Neuronal stem cell (in vitro differentiated cells): ENCODE measurements around the gene SSRP1.

Experiments
- DNase-seq: peaks from one replicate; pipeline ENCODE4 v3.0.0-alpha.2; 2013; ENCODE audit warnings: low spot score
- H2AFZ ChIP-seq: one replicate; pipeline ENCODE4 v1.6.1; 2013; ENCODE audit warnings: mild to moderate bottlenecking, low read length, inconsistent platforms
- H2AK5ac ChIP-seq: 2 replicates; pipeline ENCODE4 v1.6.1; 2013; ENCODE audit warnings: low read depth, mild to moderate bottlenecking, inconsistent platforms, low read length, moderate library complexity, mixed read lengths
- H2BK120ac ChIP-seq: 2 replicates; pipeline ENCODE4 v1.6.1; 2013; ENCODE audit warnings: low read depth, mild to moderate bottlenecking, inconsistent platforms, low read length, moderate library complexity, mixed read lengths
- H2BK12ac ChIP-seq: one replicate; pipeline ENCODE4 v1.6.1; 2013; ENCODE audit warnings: low read length, inconsistent platforms
- H2BK15ac ChIP-seq: 2 replicates; pipeline ENCODE4 v1.6.1; 2013; ENCODE audit warnings: mild to moderate bottlenecking, low read length, inconsistent platforms, mixed read lengths
- H2BK5ac ChIP-seq: one replicate; pipeline ENCODE4 v1.6.1; 2013; ENCODE audit warnings: inconsistent platforms, mild to moderate bottlenecking, low read length, moderate library complexity
- H3K14ac ChIP-seq: one replicate; pipeline ENCODE4 v1.6.1; 2013; ENCODE audit warnings: low read length, inconsistent platforms
- H3K18ac ChIP-seq: 2 replicates; pipeline ENCODE4 v1.6.1; 2013; ENCODE audit warnings: low read length, inconsistent platforms
- H3K23ac ChIP-seq: 2 replicates; pipeline ENCODE4 v1.6.1; 2013; ENCODE audit warnings: low read depth, mild to moderate bottlenecking, mixed read lengths, low read length, inconsistent platforms; ENCODE audit not compliant: poor library complexity
- H3K27ac ChIP-seq: replicated peaks from 3 replicates; pipeline ENCODE4 v1.5.1; 2013; ENCODE audit warnings: low read length, inconsistent platforms
- H3K27me3 ChIP-seq, 3 experiments: 2 replicates each; pipeline ENCODE4 v1.6.1; 2013; ENCODE audit warnings: low read length in 3 of 3, mild to moderate bottlenecking in 2 of 3, inconsistent platforms in 1 of 3, low read depth in 1 of 3, mixed read lengths in 1 of 3, moderate library complexity in 1 of 3; ENCODE audit not compliant: control insufficient read depth in 3 of 3, insufficient read depth in 3 of 3
- H3K36me3 ChIP-seq, 2 donors: replicated peaks in 1 of 2; 2 replicates each; pipeline ENCODE4 v1.6.1; 2013; ENCODE audit warnings: low read length in 2 of 2; ENCODE audit not compliant: control insufficient read depth in 2 of 2, insufficient read depth in 2 of 2
- H3K4ac ChIP-seq: 2 replicates; pipeline ENCODE4 v1.6.1; 2013; ENCODE audit warnings: inconsistent platforms, mild to moderate bottlenecking, low read length, moderate library complexity
- H3K4me1 ChIP-seq, 2 donors: 1 replicate in 1 of 2; 2 replicates in 1 of 2; pipeline ENCODE4 v1.6.1; 2013; ENCODE audit warnings: low read length in 2 of 2, low read depth in 1 of 2; ENCODE audit not compliant: control insufficient read depth in 2 of 2, insufficient read depth in 1 of 2
- H3K4me2 ChIP-seq: one replicate; pipeline ENCODE4 v1.6.1; 2013; ENCODE audit warnings: mild to moderate bottlenecking, low read length, inconsistent platforms; ENCODE audit not compliant: insufficient read depth, poor library complexity, severe bottlenecking
- H3K4me3 ChIP-seq, 2 donors: 2 replicates each; pipeline ENCODE4 v1.5.1; 2013; ENCODE audit warnings: low read length in 2 of 2, mild to moderate bottlenecking in 2 of 2, inconsistent platforms in 1 of 2, moderate library complexity in 1 of 2
- H3K79me1 ChIP-seq: one replicate; pipeline ENCODE4 v1.6.1; 2013; ENCODE audit warnings: low read depth, mild to moderate bottlenecking, inconsistent platforms, low read length, moderate library complexity
- H3K9ac ChIP-seq: one replicate; pipeline ENCODE4 v1.6.1; 2013; ENCODE audit warnings: mild to moderate bottlenecking, low read depth, low read length, inconsistent platforms; ENCODE audit not compliant: poor library complexity
- H3K9me3 ChIP-seq, 2 donors: replicated peaks in 1 of 2; 2 replicates each; pipeline versions ENCODE3 to v1.6.1; 2013; ENCODE audit warnings: low read length in 2 of 2, mild to moderate bottlenecking in 2 of 2, inconsistent platforms in 1 of 2, low read depth in 1 of 2, mixed read lengths in 1 of 2, moderate library complexity in 1 of 2; ENCODE audit not compliant: control insufficient read depth in 2 of 2, insufficient read depth in 1 of 2
- H4K8ac ChIP-seq: one replicate; pipeline ENCODE4 v1.6.1; 2013; ENCODE audit warnings: low read depth, mild to moderate bottlenecking, inconsistent platforms, low read length, moderate library complexity
- H4K91ac ChIP-seq: one replicate; pipeline ENCODE4 v1.6.1; 2013; ENCODE audit warnings: low read length, low read depth, mild to moderate bottlenecking, inconsistent platforms; ENCODE audit not compliant: poor library complexity
- WGBS, 2 donors: extraction: QIAGEN DNeasy Blood & Tissue Kit; methylation state at CpG; one replicate each; pipeline ENCODE4 v1.1.7; 2013; ENCODE audit warnings: missing lambda C conversion rate in 2 of 2, mixed read lengths in 1 of 2; ENCODE audit not compliant: insufficient read length in 2 of 2, insufficient replicate concordance in 1 of 2; ENCODE audit errors: extremely low coverage in 2 of 2; 5-methylcytosine and 5-hydroxymethylcytosine counted together

The SSRP1 gene

GRCh38 chr11:57344826-57345225 is 9.1 kb upstream of the SSRP1 start:
- Histone ChIP-seq H2BK12ac (no peak overlapping the region), H3K18ac (no peak overlapping the region), H2BK15ac (no peak overlapping the region), H3K36me3 (no peaks in the 10 kb centered on the region), H3K4me1 (peaks cover 13 to 15% of the 10 kb centered on the region in 2 donors), H3K4ac (no peak overlapping the region), H3K14ac (no peak overlapping the region), H3K4me3 (no peak overlapping the region), H3K9ac (no peak overlapping the region), H2AK5ac (no peak overlapping the region), H3K9me3 (no peaks in the 10 kb centered on the region), H3K23ac (no peak overlapping the region), H2BK5ac (no peak overlapping the region), H2AFZ (peak overlapping the region; percentile 91), H4K8ac (no peak overlapping the region), H3K27me3 (peaks cover 0 to 12% (median 0%) of the 10 kb centered on the region in 3 experiments), H4K91ac (no peak overlapping the region), H2BK120ac (no peak overlapping the region), H3K4me2 (no peak overlapping the region), H3K79me1 (no peaks in the 10 kb centered on the region), H3K27ac (no peak overlapping the region)
- no CpG with 5 or more reads among the region's 10 CpGs for WGBS, 2 donors
- no peak for DNase-seq

DNA sequence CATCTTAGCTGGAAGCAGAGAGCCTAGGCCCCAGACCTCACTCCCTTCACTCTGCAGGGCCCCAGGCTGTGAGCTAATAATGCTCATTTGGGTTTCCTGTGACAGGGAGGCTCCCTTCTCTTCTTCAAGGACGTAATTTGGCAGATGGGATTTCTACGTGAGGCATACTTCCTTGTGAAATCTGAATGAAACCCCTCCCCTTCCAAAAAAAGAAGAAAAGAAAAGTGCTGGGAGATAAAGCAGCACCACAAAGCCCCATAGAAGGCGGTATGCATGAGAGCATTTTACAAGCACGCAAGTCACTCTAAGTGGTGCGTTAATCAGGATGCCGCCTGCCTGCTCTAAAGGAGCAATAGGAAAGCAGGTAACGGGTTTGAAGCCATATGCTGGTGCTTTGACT is 8.1 kb upstream of the SSRP1 start:
- no peak for DNase-seq
- Histone ChIP-seq H3K4me2 (no peak overlapping the region), H4K91ac (no peak overlapping the region), H3K79me1 (no peaks in the 10 kb centered on the region), H2BK12ac (no peak overlapping the region), H2BK120ac (no peak overlapping the region), H3K4me3 (no peak overlapping the region), H3K4me1 (peaks cover 18 to 25% of the 10 kb centered on the region in 2 donors), H4K8ac (no peak overlapping the region), H3K14ac (no peak overlapping the region), H2AFZ (peak overlapping the region; percentile 79), H3K27ac (no peak overlapping the region), H2AK5ac (no peak overlapping the region), H3K27me3 (peaks cover 0 to 12% (median 0%) of the 10 kb centered on the region in 3 experiments), H3K4ac (no peak overlapping the region), H2BK5ac (no peak overlapping the region), H3K23ac (no peak overlapping the region), H3K9me3 (no peaks in the 10 kb centered on the region), H3K18ac (no peak overlapping the region), H2BK15ac (no peak overlapping the region), H3K9ac (no peak overlapping the region), H3K36me3 (no peaks in the 10 kb centered on the region)
- WGBS, 2 donors = no CpG with 5 or more reads among the region's 7 CpGs

DNA sequence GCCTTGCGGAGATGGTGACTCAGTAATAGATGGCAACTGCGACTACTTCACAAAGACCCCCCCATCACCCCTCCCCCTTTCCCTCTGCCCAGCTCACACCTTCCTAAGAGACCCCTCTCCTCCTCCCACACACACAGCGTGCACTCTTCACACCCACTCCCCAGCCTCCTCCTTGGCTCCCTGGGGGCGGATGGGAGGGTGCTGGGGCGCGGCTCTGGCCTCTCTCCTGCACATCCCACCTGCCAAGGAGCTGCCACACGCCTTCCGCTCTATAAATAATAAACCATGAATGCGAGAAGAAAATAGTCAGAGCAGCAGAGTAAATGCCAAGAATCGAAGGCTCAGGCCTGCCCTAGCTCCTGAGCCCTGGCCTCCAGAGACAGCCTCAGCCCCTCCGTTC is 7.0 kb upstream of the SSRP1 start:
- H3K4ac ChIP-seq = no peak overlapping the region

DNA sequence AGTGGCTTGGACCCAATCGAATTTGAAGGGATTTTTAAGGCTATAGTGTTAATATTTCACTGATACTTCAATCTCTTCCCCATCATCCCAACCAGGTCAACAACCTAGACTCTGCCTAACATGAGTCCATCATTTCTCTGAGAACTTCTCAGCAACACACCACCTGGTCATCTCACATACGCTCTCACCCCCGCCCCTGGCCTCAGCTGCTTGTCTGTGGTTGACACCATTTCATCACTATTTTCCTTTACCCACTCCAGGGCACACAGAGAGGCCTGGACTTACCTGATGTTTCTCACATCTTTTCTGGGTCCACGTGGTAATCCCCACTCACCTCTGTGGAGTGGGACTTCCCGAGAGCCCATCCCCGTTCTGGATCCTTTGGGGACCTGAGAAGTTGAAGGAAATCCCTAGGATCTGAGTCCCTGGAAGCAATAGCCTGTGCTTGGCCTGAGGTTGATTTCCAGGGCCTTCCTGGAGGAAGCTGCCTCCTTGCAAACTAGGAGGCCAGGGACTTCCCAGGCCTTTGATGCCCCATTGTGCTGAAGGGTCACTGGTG is 5.6 kb upstream of the SSRP1 start:
- Histone ChIP-seq H3K4me3 (no peak overlapping the region), H2AFZ (peak overlapping the region; percentile 74), H3K4ac (no peak overlapping the region), H3K79me1 (no peaks in the 10 kb centered on the region), H3K18ac (peak overlapping the region; percentile 15), H3K4me2 (no peak overlapping the region), H3K27ac (no peak overlapping the region), H3K23ac (no peak overlapping the region), H3K36me3 (no peaks in the 10 kb centered on the region), H4K91ac (no peak overlapping the region), H2BK120ac (no peak overlapping the region), H2BK15ac (no peak overlapping the region), H4K8ac (no peak overlapping the region), H3K4me1 (peaks cover 25 to 29% of the 10 kb centered on the region in 2 donors), H3K9ac (peak overlapping the region; percentile 17), H2AK5ac (no peak overlapping the region), H3K14ac (no peak overlapping the region), H3K27me3 (no peaks in the 10 kb centered on the region), H3K9me3 (no peaks in the 10 kb centered on the region), H2BK5ac (no peak overlapping the region), H2BK12ac (peak overlapping the region; percentile 11)
- no peak for DNase-seq
- WGBS, 2 donors = no CpG with 5 or more reads among the region's 6 CpGs

More for the DNA sequence above, 7.0 kb upstream of the SSRP1 start:
- no peak for DNase-seq
- H4K91ac ChIP-seq = no peak overlapping the region
- no peak overlapping the region for H2BK120ac ChIP-seq
- no peak overlapping the region for H3K9ac ChIP-seq
- H2AK5ac ChIP-seq = no peak overlapping the region
- peaks cover 0 to 3% (median 0%) of the 10 kb centered on the region in 3 experiments for H3K27me3 ChIP-seq
- H2BK12ac ChIP-seq = no peak overlapping the region
- H3K18ac ChIP-seq = no peak overlapping the region
- no peak overlapping the region for H3K23ac ChIP-seq
- no peak overlapping the region for H3K4me2 ChIP-seq
- no peak overlapping the region for H3K4me3 ChIP-seq
- H3K4me1 ChIP-seq = peaks cover 25 to 27% of the 10 kb centered on the region in 2 donors
- H4K8ac ChIP-seq = no peak overlapping the region
- H3K36me3 ChIP-seq = no peaks in the 10 kb centered on the region
- H3K14ac ChIP-seq = no peak overlapping the region
- no peaks in the 10 kb centered on the region for H3K9me3 ChIP-seq
- WGBS, 2 donors = no CpG with 5 or more reads among the region's 11 CpGs
- peak overlapping the region; percentile 79 for H2AFZ ChIP-seq
- peak overlapping the region; percentile 18 for H2BK15ac ChIP-seq
- no peaks in the 10 kb centered on the region for H3K79me1 ChIP-seq
- no peak overlapping the region for H3K27ac ChIP-seq
- no peak overlapping the region for H2BK5ac ChIP-seq
